H9 (cell line): ENCODE results near the gene DUSP10. TPM values are rescaled to one million over a fixed set of nuclear protein-coding genes. Genes with fewer than 3 reads are reported as not detected.

ENCODE experiments used
- DNase-seq: peaks from one replicate; pipeline ENCODE4 v3.0.0-alpha.2; 2017
- H2AFZ ChIP-seq: one replicate; pipeline ENCODE4 v1.6.1; 2013; ENCODE audit warnings: mild to moderate bottlenecking, low read length, control low read depth, moderate library complexity
- H2AK5ac ChIP-seq: 2 replicates; pipeline ENCODE4 v1.6.1; 2013; ENCODE audit warnings: low read length, control low read depth, mixed read lengths; ENCODE audit not compliant: insufficient read length
- H2BK120ac ChIP-seq: one replicate; pipeline ENCODE4 v1.6.1; 2013; ENCODE audit warnings: low read depth, mild to moderate bottlenecking, low read length, control low read depth, inconsistent platforms; ENCODE audit not compliant: poor library complexity, severe bottlenecking
- H2BK12ac ChIP-seq: 2 replicates; pipeline ENCODE4 v1.6.1; 2013; ENCODE audit warnings: low read length, control low read depth, mixed read lengths, low read depth; ENCODE audit not compliant: insufficient read length
- H2BK15ac ChIP-seq: 2 replicates; pipeline ENCODE4 v1.6.1; 2013; ENCODE audit warnings: low read depth, low read length, control low read depth
- H2BK20ac ChIP-seq: one replicate; pipeline ENCODE4 v1.6.1; 2013; ENCODE audit warnings: low read depth, mild to moderate bottlenecking, low read length, control low read depth, inconsistent platforms; ENCODE audit not compliant: poor library complexity, severe bottlenecking
- H2BK5ac ChIP-seq: 2 replicates; pipeline ENCODE4 v1.6.1; 2013; ENCODE audit warnings: low read length, control low read depth, mixed read lengths; ENCODE audit not compliant: insufficient read length
- H3K14ac ChIP-seq: 2 replicates; pipeline ENCODE4 v1.6.1; 2013; ENCODE audit warnings: low read length, control low read depth; ENCODE audit not compliant: insufficient read depth
- H3K18ac ChIP-seq: 2 replicates; pipeline ENCODE4 v1.6.1; 2013; ENCODE audit warnings: low read depth, mild to moderate bottlenecking, mixed read lengths, low read length, control low read depth; ENCODE audit not compliant: insufficient read length
- H3K23ac ChIP-seq: 2 replicates; pipeline ENCODE4 v1.6.1; 2013; ENCODE audit warnings: low read length, control low read depth, mixed read lengths, low read depth; ENCODE audit not compliant: insufficient read length
- H3K23me2 ChIP-seq: 2 replicates; pipeline ENCODE4 v1.6.1; 2013; ENCODE audit warnings: low read depth, mild to moderate bottlenecking, mixed read lengths, low read length, control low read depth; ENCODE audit not compliant: insufficient read length, poor library complexity, severe bottlenecking
- H3K27ac ChIP-seq: 2 replicates; pipeline ENCODE4 v1.5.1; 2013; ENCODE audit warnings: low read length, control low read depth, mixed read lengths, low read depth; ENCODE audit not compliant: insufficient read length
- H3K27me3 ChIP-seq: 2 replicates; pipeline ENCODE4 v1.6.1; 2013; ENCODE audit warnings: low read length, control low read depth, inconsistent platforms; ENCODE audit not compliant: insufficient read depth
- H3K4ac ChIP-seq: 2 replicates; pipeline ENCODE4 v1.6.1; 2013; ENCODE audit warnings: low read depth, mild to moderate bottlenecking, control low read depth, inconsistent platforms, low read length, moderate library complexity
- H3K4me1 ChIP-seq: 2 replicates; pipeline ENCODE4 v1.6.1; 2013; ENCODE audit warnings: low read length, control low read depth, inconsistent platforms; ENCODE audit not compliant: insufficient read depth
- H3K4me2 ChIP-seq: 2 replicates; pipeline ENCODE4 v1.6.1; 2013; ENCODE audit warnings: low read length, control low read depth, mixed read lengths; ENCODE audit not compliant: insufficient read length, insufficient read depth
- H3K56ac ChIP-seq: 2 replicates; pipeline ENCODE4 v1.6.1; 2013; ENCODE audit warnings: low read depth, mild to moderate bottlenecking, mixed read lengths, low read length, control low read depth; ENCODE audit not compliant: insufficient read length
- H3K79me1 ChIP-seq: 2 replicates; pipeline ENCODE4 v1.6.1; 2013; ENCODE audit warnings: low read depth, mild to moderate bottlenecking, moderate library complexity, low read length, control low read depth, inconsistent platforms; ENCODE audit not compliant: insufficient read depth, poor library complexity, severe bottlenecking
- H3K79me2 ChIP-seq: 2 replicates; pipeline ENCODE4 v1.6.1; 2013; ENCODE audit warnings: low read length, control low read depth, inconsistent platforms; ENCODE audit not compliant: insufficient read depth
- H3K9ac ChIP-seq: 2 replicates; pipeline ENCODE4 v1.6.1; 2013; ENCODE audit warnings: low read length, control low read depth, mixed read lengths; ENCODE audit not compliant: insufficient read length; ENCODE audit errors: extremely low read depth
- H3K9me3 ChIP-seq: one replicate; pipeline ENCODE4 v1.6.1; 2013; ENCODE audit warnings: low read depth, low read length, inconsistent platforms; ENCODE audit not compliant: control insufficient read depth
- H3T11ph ChIP-seq: one replicate; pipeline ENCODE4 v1.6.1; 2013; ENCODE audit warnings: mild to moderate bottlenecking, low read length, control low read depth, inconsistent platforms
- H4K20me1 ChIP-seq: one replicate; pipeline ENCODE4 v1.6.1; 2013; ENCODE audit not compliant: control insufficient read depth, insufficient read length, insufficient read depth
- H4K5ac ChIP-seq: 2 replicates; pipeline ENCODE4 v1.6.1; 2013; ENCODE audit warnings: low read depth, mild to moderate bottlenecking, mixed read lengths, low read length, control low read depth; ENCODE audit not compliant: insufficient read length
- H4K8ac ChIP-seq: replicated peaks from 2 replicates; pipeline ENCODE4 v1.6.1; 2013; ENCODE audit warnings: low read length, control low read depth, mixed read lengths, low read depth; ENCODE audit not compliant: insufficient read length
- H4K91ac ChIP-seq: 2 replicates; pipeline ENCODE4 v1.6.1; 2013; ENCODE audit warnings: low read depth, mild to moderate bottlenecking, moderate library complexity, mixed read lengths, low read length, control low read depth; ENCODE audit not compliant: insufficient read length
- H3K27ac Mint-ChIP-seq, 3 experiments: 2 replicates in 2 of 3; 3 replicates in 1 of 3; pipeline ENCODE4 v1.8.0; 2020 to 2021; ENCODE audit warnings: mixed read lengths in 3 of 3, mild to moderate bottlenecking in 1 of 3, moderate library complexity in 1 of 3
- H3K27me3 Mint-ChIP-seq: 2 replicates; pipeline ENCODE4 v1.8.0; 2021; ENCODE audit warnings: low read depth, mild to moderate bottlenecking, moderate library complexity, mixed read lengths
- H3K36me3 Mint-ChIP-seq, 3 experiments: 2 replicates in 2 of 3; 3 replicates in 1 of 3; pipeline ENCODE4 v1.8.0; 2020 to 2021; ENCODE audit warnings: low read depth in 3 of 3, mixed read lengths in 3 of 3; ENCODE audit not compliant: insufficient read depth in 1 of 3
- H3K4me1 Mint-ChIP-seq, 2 experiments: 2 replicates each; pipeline ENCODE4 v1.8.0; 2020; ENCODE audit warnings: mixed read lengths in 2 of 2
- H3K4me3 Mint-ChIP-seq, 2 experiments: 2 replicates in 1 of 2; 3 replicates in 1 of 2; pipeline ENCODE4 v1.8.0; 2020 to 2021; ENCODE audit warnings: mild to moderate bottlenecking in 2 of 2, mixed read lengths in 2 of 2, moderate library complexity in 1 of 2
- H3K9me3 Mint-ChIP-seq, 2 experiments: 2 replicates in 1 of 2; 3 replicates in 1 of 2; pipeline ENCODE4 v1.8.0; 2020; ENCODE audit warnings: mild to moderate bottlenecking in 2 of 2, mixed read lengths in 2 of 2, moderate library complexity in 1 of 2
- WGBS: extraction: QIAGEN DNeasy Blood & Tissue Kit; methylation state at CpG from one replicate; pipeline ENCODE4 v1.1.7; 2013; ENCODE audit warnings: missing lambda C conversion rate, low lambda C conversion rate, mixed read lengths; ENCODE audit not compliant: insufficient read length; ENCODE audit errors: extremely low coverage; 5-methylcytosine and 5-hydroxymethylcytosine counted together
- total RNA-seq: library from RNA; stranded (reverse); gene quantifications from 2 replicates; pipeline ENCODE4 v1.2.1, GENCODE V29; 2021
- TF ChIP-seq, protein P1 (sequence below): fragments of 200-600 bp; sonication (generic); conservative IDR thresholded peaks from 3 replicates; pipeline ENCODE4 v1.8.0; 2021; ENCODE audit warnings: antibody characterized with exemption, mild to moderate bottlenecking

The DUSP10 gene
- total RNA-seq, 1 experiment from 2014 or later = 2.0 TPM

DNA sequence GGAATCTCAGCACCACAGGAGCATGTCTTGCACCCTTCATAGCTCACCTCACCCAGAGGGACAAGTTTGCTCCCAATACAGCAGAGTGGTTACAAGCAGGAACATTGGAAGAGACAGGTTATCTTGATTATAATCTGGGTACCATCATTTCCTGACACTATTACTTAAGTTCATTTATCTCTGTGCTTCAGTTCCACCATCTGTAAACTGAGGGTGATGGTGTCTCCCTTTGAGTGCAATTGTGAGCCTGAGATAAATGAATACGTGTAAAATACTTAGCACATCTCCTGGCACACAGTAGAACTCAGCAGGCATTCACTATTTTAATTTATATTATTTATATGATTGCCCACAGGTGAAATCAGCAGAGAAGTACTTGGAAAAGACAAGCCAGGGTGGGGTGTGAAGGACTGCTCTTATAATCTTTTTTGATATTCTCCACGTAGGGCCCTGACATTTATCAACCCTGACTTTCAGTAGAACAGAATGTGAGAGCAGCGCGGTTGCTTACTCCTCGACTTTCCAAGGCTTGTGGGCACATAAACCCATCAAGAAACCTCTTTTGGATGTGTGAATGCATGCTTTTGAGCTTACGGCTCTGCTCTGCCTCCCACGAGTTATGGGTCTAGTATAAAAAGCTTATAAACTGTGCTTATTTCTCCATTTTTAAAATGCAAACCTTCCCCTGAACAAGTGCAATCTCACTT lies 34.9 kb downstream of the DUSP10 start:
- no peak overlapping the region for H3K23ac ChIP-seq
- H2BK20ac ChIP-seq = no peak overlapping the region
- H3K27ac Mint-ChIP-seq = no peak overlapping the region
- no peak overlapping the region for H3K27ac ChIP-seq
- no peak overlapping the region for H4K91ac ChIP-seq
- TF ChIP-seq, protein P1, sequence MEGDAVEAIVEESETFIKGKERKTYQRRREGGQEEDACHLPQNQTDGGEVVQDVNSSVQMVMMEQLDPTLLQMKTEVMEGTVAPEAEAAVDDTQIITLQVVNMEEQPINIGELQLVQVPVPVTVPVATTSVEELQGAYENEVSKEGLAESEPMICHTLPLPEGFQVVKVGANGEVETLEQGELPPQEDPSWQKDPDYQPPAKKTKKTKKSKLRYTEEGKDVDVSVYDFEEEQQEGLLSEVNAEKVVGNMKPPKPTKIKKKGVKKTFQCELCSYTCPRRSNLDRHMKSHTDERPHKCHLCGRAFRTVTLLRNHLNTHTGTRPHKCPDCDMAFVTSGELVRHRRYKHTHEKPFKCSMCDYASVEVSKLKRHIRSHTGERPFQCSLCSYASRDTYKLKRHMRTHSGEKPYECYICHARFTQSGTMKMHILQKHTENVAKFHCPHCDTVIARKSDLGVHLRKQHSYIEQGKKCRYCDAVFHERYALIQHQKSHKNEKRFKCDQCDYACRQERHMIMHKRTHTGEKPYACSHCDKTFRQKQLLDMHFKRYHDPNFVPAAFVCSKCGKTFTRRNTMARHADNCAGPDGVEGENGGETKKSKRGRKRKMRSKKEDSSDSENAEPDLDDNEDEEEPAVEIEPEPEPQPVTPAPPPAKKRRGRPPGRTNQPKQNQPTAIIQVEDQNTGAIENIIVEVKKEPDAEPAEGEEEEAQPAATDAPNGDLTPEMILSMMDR = no peak
- no peaks in the 10 kb centered on the region; the same call in 1 of the 2 replicates for H3K27me3 ChIP-seq
- no peak overlapping the region for H3T11ph ChIP-seq
- no peaks in the 10 kb centered on the region for H3K79me1 ChIP-seq
- H2AK5ac ChIP-seq = no peak overlapping the region
- H3K4me2 ChIP-seq = no peak overlapping the region
- WGBS = no CpG with 5 or more reads among the region's 7 CpGs
- no peak overlapping the region for H3K4me3 Mint-ChIP-seq
- H3K27me3 Mint-ChIP-seq = no peaks in the 10 kb centered on the region; the same call in 1 of the 2 replicates
- H2BK15ac ChIP-seq = no peak overlapping the region
- H2BK120ac ChIP-seq = no peak overlapping the region
- no peak for DNase-seq
- H4K20me1 ChIP-seq = no peaks in the 10 kb centered on the region
- H3K9me3 Mint-ChIP-seq = no peaks in the 10 kb centered on the region
- no peak overlapping the region for H2BK5ac ChIP-seq
- no peaks in the 10 kb centered on the region for H3K9me3 ChIP-seq
- H3K4me1 ChIP-seq = no peaks in the 10 kb centered on the region
- no peak overlapping the region for H2AFZ ChIP-seq
- no peak overlapping the region for H3K9ac ChIP-seq
- no peak overlapping the region for H3K56ac ChIP-seq
- H4K5ac ChIP-seq = no peak overlapping the region
- peaks cover 0 to 13% (median 4%) of the 10 kb centered on the region in 3 experiments; a peak in 4 of 7 replicates for H3K36me3 Mint-ChIP-seq
- peaks cover 8 to 12% of the 10 kb centered on the region in 2 experiments for H3K4me1 Mint-ChIP-seq
- no peak overlapping the region for H3K14ac ChIP-seq
- no peak overlapping the region for H3K18ac ChIP-seq
- no peak overlapping the region for H4K8ac ChIP-seq
- no peaks in the 10 kb centered on the region for H3K23me2 ChIP-seq
- no peak overlapping the region for H3K4ac ChIP-seq
- no peak overlapping the region for H2BK12ac ChIP-seq
- H3K79me2 ChIP-seq = no peaks in the 10 kb centered on the region
